ENCODE data around the gene BORCS8.
A peak's percentile ranks its signal among the peaks of the same experiment; 100 is the strongest.

The BORCS8 gene

GRCh38 chr19:19170053-19170872, 21.7 kb downstream of the BORCS8 start, which contains the start of gene MEF2B:
Gene MEF2B (minus strand): TSS chr19:19170263. CDS start chr19:19150735, 19,528 bp downstream.
- no peak for TF ChIP-seq CTCF (IDR thresholded peaks at IDR 0.05; ENCODE audit: low read length, missing control alignments)
- DNase-seq (ENCODE audit: low read depth): peak; percentile 44
- no peak within 1 kb of the TSS for H3K4me3 ChIP-seq (replicated peaks; ENCODE audit: low read depth, low read length)

- TF ChIP-seq CTCF (IDR thresholded peaks at IDR 0.05; ENCODE audit: low read length, missing control alignments): no peak
- H3K4me3 ChIP-seq (replicated peaks; ENCODE audit: low read depth, low read length): no peak overlapping the region
- no peak for DNase-seq (ENCODE audit: low read depth)
Measured at GRCh38 chr19:19169236-19170052, 22.5 kb downstream of the BORCS8 start.

GRCh38 chr19:19167612-19168011, 24.3 kb downstream of the BORCS8 start:
- no peak for DNase-seq (ENCODE audit: low read depth)
- H3K4me3 ChIP-seq (replicated peaks; ENCODE audit: low read depth, low read length): no peak overlapping the region
- no peak for TF ChIP-seq CTCF (IDR thresholded peaks at IDR 0.05; ENCODE audit: low read length, missing control alignments)

GRCh38 chr19:19165396-19165795, 26.6 kb downstream of the BORCS8 start:
- no peak for DNase-seq (ENCODE audit: low read depth)
- TF ChIP-seq CTCF (IDR thresholded peaks at IDR 0.05; ENCODE audit: low read length, missing control alignments): no peak
- no peak overlapping the region for H3K4me3 ChIP-seq (replicated peaks; ENCODE audit: low read depth, low read length)

GRCh38 chr19:19162495-19162894, 29.5 kb downstream of the BORCS8 start:
- TF ChIP-seq CTCF (IDR thresholded peaks at IDR 0.05; ENCODE audit: low read length, missing control alignments): no peak
- no peak for DNase-seq (ENCODE audit: low read depth)
- H3K4me3 ChIP-seq (replicated peaks; ENCODE audit: low read depth, low read length): no peak overlapping the region

GRCh38 chr19:19160461-19161035, 31.4 kb downstream of the BORCS8 start:
- no peak overlapping the region for H3K4me3 ChIP-seq (replicated peaks; ENCODE audit: low read depth, low read length)
- TF ChIP-seq CTCF (IDR thresholded peaks at IDR 0.05; ENCODE audit: low read length, missing control alignments): no peak
- DNase-seq (ENCODE audit: low read depth): no peak

Measured in fibroblast of pulmonary artery (primary cell).